Activated CD4-positive, CD25-positive, alpha-beta regulatory T cell treated with anti-CD3 and anti-CD28 coated beads, Interleukin-2, amount 50 U/mL, for 24 hours (primary cell): ENCODE data around the gene SLC51A.
"Not testable (repeated sequence)": the region's sequence is repeated elsewhere in the genome, so short reads cannot be mapped to it uniquely, and the experiment has no call there.

Experiments
- ATAC-seq, 2 donors: fragments of 150-1000 bp; cut with Tn5 transposase; one replicate each; pipeline ENCODE4 v1.10.0; 2021; ENCODE audit warnings: mild to moderate bottlenecking in 1 of 2, moderate library complexity in 1 of 2

SLC51A gene

GRCh38 chr3:196244166-196244565 is 27.8 kb downstream of the SLC51A start:
- not testable (repeated sequence) for ATAC-seq

GRCh38 chr3:196246612-196247308 is 30.4 kb downstream of the SLC51A start:
- ATAC-seq = no peak

GRCh38 chr3:196251918-196252317 is 35.6 kb downstream of the SLC51A start:
- no peak for ATAC-seq

GRCh38 chr3:196254376-196255283 is 38.3 kb downstream of the SLC51A start:
- ATAC-seq = no peak

- no peak for ATAC-seq
These were observed 39.4 kb downstream of the SLC51A start for GRCh38 chr3:196255776-196256175.

GRCh38 chr3:196260784-196261183 is 44.5 kb downstream of the SLC51A start:
- no peak for ATAC-seq

GRCh38 chr3:196263819-196264218 is 47.5 kb downstream of the SLC51A start:
- no peak for ATAC-seq

- ATAC-seq = peak; percentile 41 to 45
These were observed 52.2 kb downstream of the SLC51A start for GRCh38 chr3:196268284-196269163.

- ATAC-seq = no peak
These were observed 54.2 kb downstream of the SLC51A start for GRCh38 chr3:196270499-196270898.

- no peak for ATAC-seq
These were observed 56.5 kb downstream of the SLC51A start for GRCh38 chr3:196272826-196273225.

- no peak for ATAC-seq
These were observed 57.3 kb downstream of the SLC51A start for GRCh38 chr3:196273655-196274054.

- ATAC-seq = peak; percentile 85 to 86
These were observed 58.3 kb downstream of the SLC51A start for GRCh38 chr3:196274585-196274984.

- ATAC-seq = no peak
These were observed 58.8 kb downstream of the SLC51A start for GRCh38 chr3:196275126-196275525.

GRCh38 chr3:196280689-196281440 is 64.5 kb downstream of the SLC51A start:
- ATAC-seq = peak in 1 of 2 donors; percentile 33

- ATAC-seq = no peak
These were observed 65.6 kb downstream of the SLC51A start for GRCh38 chr3:196281962-196282361.
